ENCODE data around the gene CDK14.

CDK14 gene

DNA sequence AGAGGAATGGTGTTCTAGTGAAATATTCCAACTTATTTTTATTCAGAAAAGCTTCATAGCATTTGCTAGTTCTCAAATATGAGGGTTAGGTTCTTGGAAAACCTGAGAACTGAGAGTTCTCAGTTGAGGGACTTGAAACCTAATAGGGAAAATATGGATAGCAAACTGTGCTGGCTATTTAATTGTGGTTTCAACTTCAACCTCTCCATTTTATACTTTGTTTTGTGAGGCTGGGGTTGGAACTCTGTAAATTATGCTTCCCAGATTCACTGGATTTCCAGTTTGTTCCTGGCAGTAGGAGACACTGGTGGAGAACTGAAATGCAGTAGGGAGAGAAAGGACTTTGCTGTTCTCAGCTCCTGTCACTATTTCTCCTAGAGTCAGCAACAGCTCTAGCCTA, 52.7 kb downstream of the CDK14 start:
- H2BK5ac ChIP-seq (ENCODE audit: low read depth, low read length, poor library complexity), result no peak overlapping the region
- no peaks in the 10 kb centered on the region for H3K79me1 ChIP-seq (ENCODE audit: low read length)
- no peak overlapping the region for H2BK120ac ChIP-seq (ENCODE audit: insufficient read depth, low read length, poor library complexity)
- no peak overlapping the region for H3K23ac ChIP-seq (ENCODE audit: low read length)
- no peak overlapping the region for H3K4ac ChIP-seq (ENCODE audit: low read depth, low read length)
- H3K4me1 ChIP-seq (ENCODE audit: control insufficient read depth in 1 of 2, insufficient read depth in 2 of 2, low read length in 2 of 2), result no peaks in the 10 kb centered on the region
- H3K27me3 ChIP-seq (ENCODE audit: insufficient read depth, low read length), result no peaks in the 10 kb centered on the region
- no peak for DNase-seq
- no peaks in the 10 kb centered on the region for H3K79me2 ChIP-seq (ENCODE audit: control insufficient read depth, insufficient read depth, low read length, poor library complexity)
- H3K36me3 ChIP-seq (ENCODE audit: control insufficient read depth in 1 of 2, insufficient read depth in 2 of 2, low read length in 2 of 2), result no peaks in the 10 kb centered on the region
- H3K4me3 ChIP-seq (ENCODE audit: low read depth, low read length), result no peak overlapping the region
- H4K12ac ChIP-seq (ENCODE audit: low read depth, low read length), result no peak overlapping the region
- H4K8ac ChIP-seq (ENCODE audit: low read depth, low read length), result no peak overlapping the region
- H3K18ac ChIP-seq (ENCODE audit: low read length), result no peak overlapping the region
- no peak overlapping the region for H2AFZ ChIP-seq (ENCODE audit: insufficient read depth, low read length, poor library complexity)
- no peak overlapping the region for H3K9ac ChIP-seq (ENCODE audit: low read length)
- no peak overlapping the region for H2AK5ac ChIP-seq (ENCODE audit: low read length)
- H4K91ac ChIP-seq (ENCODE audit: low read depth, low read length), result no peak overlapping the region
- H3K4me2 ChIP-seq (ENCODE audit: low read length), result no peak overlapping the region
- H3K14ac ChIP-seq (ENCODE audit: low read length), result no peak overlapping the region
- H3K27ac ChIP-seq (ENCODE audit: low read depth, low read length), result no peak overlapping the region
- H3K9me3 ChIP-seq (ENCODE audit: insufficient read depth, low read depth, low read length), result no peaks in the 10 kb centered on the region
- no peak overlapping the region for H2BK12ac ChIP-seq (ENCODE audit: low read length)

GRCh38 chr7:90654718-90655427, 58.8 kb downstream of the CDK14 start:
- H3K36me3 ChIP-seq (ENCODE audit: control insufficient read depth in 1 of 2, insufficient read depth in 2 of 2, low read length in 2 of 2), result no peaks in the 10 kb centered on the region
- H3K79me1 ChIP-seq (ENCODE audit: low read length), result no peaks in the 10 kb centered on the region
- no peak overlapping the region for H4K91ac ChIP-seq (ENCODE audit: low read depth, low read length)
- H2BK12ac ChIP-seq (ENCODE audit: low read length), result no peak overlapping the region
- H3K4ac ChIP-seq (ENCODE audit: low read depth, low read length), result no peak overlapping the region
- no peak overlapping the region for H3K4me2 ChIP-seq (ENCODE audit: low read length)
- WGBS (ENCODE audit: extremely low coverage, insufficient coverage, insufficient read length), result no CpG with 5 or more reads among the region's 4 CpGs
- no peak overlapping the region for H3K23ac ChIP-seq (ENCODE audit: low read length)
- no peak overlapping the region for H4K8ac ChIP-seq (ENCODE audit: low read depth, low read length)
- H2BK120ac ChIP-seq (ENCODE audit: insufficient read depth, low read length, poor library complexity), result no peak overlapping the region
- no peak overlapping the region for H2BK5ac ChIP-seq (ENCODE audit: low read depth, low read length, poor library complexity)
- H3K4me3 ChIP-seq (ENCODE audit: low read depth, low read length), result no peak overlapping the region
- no peak overlapping the region for H3K9ac ChIP-seq (ENCODE audit: low read length)
- H3K4me1 ChIP-seq (ENCODE audit: control insufficient read depth in 1 of 2, insufficient read depth in 2 of 2, low read length in 2 of 2), result no peaks in the 10 kb centered on the region
- H3K27me3 ChIP-seq (ENCODE audit: insufficient read depth, low read length), result no peaks in the 10 kb centered on the region
- DNase-seq, result no peak
- H3K79me2 ChIP-seq (ENCODE audit: control insufficient read depth, insufficient read depth, low read length, poor library complexity), result no peaks in the 10 kb centered on the region
- no peak overlapping the region for H4K12ac ChIP-seq (ENCODE audit: low read depth, low read length)
- no peak overlapping the region for H3K14ac ChIP-seq (ENCODE audit: low read length)
- H3K18ac ChIP-seq (ENCODE audit: low read length), result no peak overlapping the region
- no peak overlapping the region for H3K27ac ChIP-seq (ENCODE audit: low read depth, low read length)
- no peaks in the 10 kb centered on the region for H3K9me3 ChIP-seq (ENCODE audit: insufficient read depth, low read depth, low read length)
- no peak overlapping the region for H2AFZ ChIP-seq (ENCODE audit: insufficient read depth, low read length, poor library complexity)
- no peak overlapping the region for H2AK5ac ChIP-seq (ENCODE audit: low read length)

DNA sequence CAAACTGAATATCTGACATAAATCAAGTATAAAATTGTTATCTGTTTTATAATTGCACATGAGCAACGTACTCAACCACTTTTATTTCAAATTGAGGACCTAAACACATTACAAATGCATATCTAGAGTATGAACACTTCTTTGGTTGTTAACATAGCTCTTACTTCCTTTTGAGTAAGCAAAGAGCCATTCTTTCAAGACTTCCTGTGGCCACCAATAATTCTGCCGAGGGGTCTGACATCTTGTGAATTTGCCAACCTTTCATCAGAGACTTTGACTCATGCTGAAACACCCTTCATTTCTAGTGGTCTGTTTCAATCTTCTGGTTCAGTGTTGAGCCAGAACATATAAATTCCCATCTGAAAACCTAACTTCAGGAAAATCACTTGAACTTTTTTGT, 59.4 kb downstream of the CDK14 start:
- H3K14ac ChIP-seq (ENCODE audit: low read length), result no peak overlapping the region
- no peak for DNase-seq
- no CpG with 5 or more reads among the region's 2 CpGs for WGBS (ENCODE audit: extremely low coverage, insufficient coverage, insufficient read length)

GRCh38 chr7:90657481-90657880, 61.4 kb downstream of the CDK14 start:
- H2BK12ac ChIP-seq (ENCODE audit: low read length), result no peak overlapping the region
- H4K12ac ChIP-seq (ENCODE audit: low read depth, low read length), result no peak overlapping the region
- no peaks in the 10 kb centered on the region for H3K79me1 ChIP-seq (ENCODE audit: low read length)
- no peak overlapping the region for H3K9ac ChIP-seq (ENCODE audit: low read length)
- H3K4me2 ChIP-seq (ENCODE audit: low read length), result no peak overlapping the region
- H4K8ac ChIP-seq (ENCODE audit: low read depth, low read length), result no peak overlapping the region
- no peaks in the 10 kb centered on the region for H3K27me3 ChIP-seq (ENCODE audit: insufficient read depth, low read length)
- H2AFZ ChIP-seq (ENCODE audit: insufficient read depth, low read length, poor library complexity), result no peak overlapping the region
- no peak overlapping the region for H2AK5ac ChIP-seq (ENCODE audit: low read length)
- no peaks in the 10 kb centered on the region for H3K9me3 ChIP-seq (ENCODE audit: insufficient read depth, low read depth, low read length)
- no peak overlapping the region for H3K4me3 ChIP-seq (ENCODE audit: low read depth, low read length)
- H2BK120ac ChIP-seq (ENCODE audit: insufficient read depth, low read length, poor library complexity), result no peak overlapping the region
- no peaks in the 10 kb centered on the region for H3K79me2 ChIP-seq (ENCODE audit: control insufficient read depth, insufficient read depth, low read length, poor library complexity)
- no peaks in the 10 kb centered on the region for H3K36me3 ChIP-seq (ENCODE audit: control insufficient read depth in 1 of 2, insufficient read depth in 2 of 2, low read length in 2 of 2)
- no CpG with 5 or more reads among the region's 1 CpG for WGBS (ENCODE audit: extremely low coverage, insufficient coverage, insufficient read length)
- H3K4ac ChIP-seq (ENCODE audit: low read depth, low read length), result no peak overlapping the region
- H4K91ac ChIP-seq (ENCODE audit: low read depth, low read length), result no peak overlapping the region
- H3K4me1 ChIP-seq (ENCODE audit: control insufficient read depth in 1 of 2, insufficient read depth in 2 of 2, low read length in 2 of 2), result no peaks in the 10 kb centered on the region
- no peak overlapping the region for H3K27ac ChIP-seq (ENCODE audit: low read depth, low read length)
- no peak overlapping the region for H3K18ac ChIP-seq (ENCODE audit: low read length)
- H3K23ac ChIP-seq (ENCODE audit: low read length), result no peak overlapping the region
- H3K14ac ChIP-seq (ENCODE audit: low read length), result no peak overlapping the region
- no peak for DNase-seq
- H2BK5ac ChIP-seq (ENCODE audit: low read depth, low read length, poor library complexity), result no peak overlapping the region

More for the DNA sequence above, 59.4 kb downstream of the CDK14 start:
- no peaks in the 10 kb centered on the region for H3K9me3 ChIP-seq (ENCODE audit: insufficient read depth, low read depth, low read length)
- no peak overlapping the region for H2AFZ ChIP-seq (ENCODE audit: insufficient read depth, low read length, poor library complexity)
- no peaks in the 10 kb centered on the region for H3K27me3 ChIP-seq (ENCODE audit: insufficient read depth, low read length)
- H3K18ac ChIP-seq (ENCODE audit: low read length), result no peak overlapping the region
- no peaks in the 10 kb centered on the region for H3K79me2 ChIP-seq (ENCODE audit: control insufficient read depth, insufficient read depth, low read length, poor library complexity)
- no peak overlapping the region for H3K4me2 ChIP-seq (ENCODE audit: low read length)
- H4K8ac ChIP-seq (ENCODE audit: low read depth, low read length), result no peak overlapping the region
- no peak overlapping the region for H2AK5ac ChIP-seq (ENCODE audit: low read length)
- no peak overlapping the region for H4K91ac ChIP-seq (ENCODE audit: low read depth, low read length)
- no peaks in the 10 kb centered on the region for H3K36me3 ChIP-seq (ENCODE audit: control insufficient read depth in 1 of 2, insufficient read depth in 2 of 2, low read length in 2 of 2)
- no peak overlapping the region for H3K4me3 ChIP-seq (ENCODE audit: low read depth, low read length)
- H4K12ac ChIP-seq (ENCODE audit: low read depth, low read length), result no peak overlapping the region
- no peak overlapping the region for H2BK5ac ChIP-seq (ENCODE audit: low read depth, low read length, poor library complexity)
- H2BK12ac ChIP-seq (ENCODE audit: low read length), result no peak overlapping the region
- no peak overlapping the region for H3K27ac ChIP-seq (ENCODE audit: low read depth, low read length)
- H3K4me1 ChIP-seq (ENCODE audit: control insufficient read depth in 1 of 2, insufficient read depth in 2 of 2, low read length in 2 of 2), result no peaks in the 10 kb centered on the region
- no peak overlapping the region for H3K23ac ChIP-seq (ENCODE audit: low read length)
- no peak overlapping the region for H3K4ac ChIP-seq (ENCODE audit: low read depth, low read length)
- no peak overlapping the region for H2BK120ac ChIP-seq (ENCODE audit: insufficient read depth, low read length, poor library complexity)
- no peak overlapping the region for H3K9ac ChIP-seq (ENCODE audit: low read length)
- H3K79me1 ChIP-seq (ENCODE audit: low read length), result no peaks in the 10 kb centered on the region
